GM21367 (cell line): ENCODE data around the gene DGCR6L.
"Not testable (repeated sequence)": the region's sequence is repeated elsewhere in the genome, so short reads cannot be mapped to it uniquely, and the experiment has no call there.

Experiments used
- ATAC-seq: cut with Tn5 transposase; IDR thresholded peaks from one replicate; pipeline ENCODE4 v1.9.1; 2021; ENCODE audit not compliant: unreplicated experiment

Gene DGCR6L

GRCh38 chr22:20292673-20293232 lies 27.1 kb downstream of the DGCR6L start:
- ATAC-seq, result no peak

GRCh38 chr22:20292108-20292507 lies 27.8 kb downstream of the DGCR6L start:
- no peak for ATAC-seq

- ATAC-seq, result no peak
These were observed 28.2 kb downstream of the DGCR6L start for GRCh38 chr22:20291604-20292063.

GRCh38 chr22:20291249-20291586 lies 28.6 kb downstream of the DGCR6L start:
- ATAC-seq, result no peak

GRCh38 chr22:20290578-20291248 lies 29.1 kb downstream of the DGCR6L start:
- ATAC-seq, result no peak

GRCh38 chr22:20290045-20290392 lies 29.8 kb downstream of the DGCR6L start:
- ATAC-seq, result no peak

- not testable (repeated sequence) for ATAC-seq
These were observed 30.4 kb downstream of the DGCR6L start for GRCh38 chr22:20289182-20290044.

- not testable (repeated sequence) for ATAC-seq
These were observed 33.0 kb downstream of the DGCR6L start for GRCh38 chr22:20286784-20287423.

- ATAC-seq, result not testable (repeated sequence)
These were observed 33.6 kb downstream of the DGCR6L start for GRCh38 chr22:20286312-20286660.

GRCh38 chr22:20285473-20286311 lies 34.2 kb downstream of the DGCR6L start:
- not testable (repeated sequence) for ATAC-seq

GRCh38 chr22:20284471-20285086 lies 35.3 kb downstream of the DGCR6L start:
- ATAC-seq, result no peak

GRCh38 chr22:20283674-20284066 lies 36.2 kb downstream of the DGCR6L start:
- no peak for ATAC-seq

GRCh38 chr22:20282901-20283673 lies 36.8 kb downstream of the DGCR6L start:
- ATAC-seq, result no peak

GRCh38 chr22:20281891-20282290 lies 38.0 kb downstream of the DGCR6L start:
- ATAC-seq, result no peak

GRCh38 chr22:20281473-20281872 lies 38.4 kb downstream of the DGCR6L start:
- ATAC-seq, result not testable (repeated sequence)

GRCh38 chr22:20280866-20281265 lies 39.0 kb downstream of the DGCR6L start:
- ATAC-seq, result no peak

GRCh38 chr22:20280163-20280562 lies 39.7 kb downstream of the DGCR6L start:
- not testable (repeated sequence) for ATAC-seq

- ATAC-seq, result no peak
These were observed 40.2 kb downstream of the DGCR6L start for GRCh38 chr22:20279662-20280134.

GRCh38 chr22:20278726-20279490 lies 41.0 kb downstream of the DGCR6L start:
- ATAC-seq, result not testable (repeated sequence)
